Measurements from ENCODE around the gene LGMN. TPM values are rescaled to one million over a fixed set of nuclear protein-coding genes. Genes with fewer than 3 reads are reported as not detected.
A peak's percentile ranks its signal among the peaks of the same experiment; 100 is the strongest.

LGMN gene
- polyA plus RNA-seq, 3 donors = 1.7 to 3.3 (median 2.9) TPM

DNA sequence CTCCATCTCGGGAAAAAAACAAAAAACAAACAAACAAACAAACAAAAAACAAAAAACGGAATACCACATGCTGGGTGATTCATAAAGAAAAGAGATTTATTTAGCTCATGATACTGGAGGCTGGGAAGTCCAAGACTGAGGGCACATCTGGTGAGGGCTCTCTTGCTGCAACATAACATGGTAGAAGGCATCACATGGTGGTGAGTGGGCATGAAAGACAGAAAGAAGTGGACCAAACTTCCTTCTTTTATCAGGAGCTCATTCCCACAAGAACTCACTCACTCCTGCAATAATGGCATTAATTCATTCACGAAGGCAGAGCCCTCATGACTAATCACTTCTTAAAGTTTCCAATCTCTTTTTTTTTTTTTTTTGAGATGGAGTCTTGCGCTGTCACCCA lies 8.0 kb upstream of the LGMN start:
- no peak overlapping the region for H3K4me3 ChIP-seq (replicated peaks in 1 of 3; ENCODE audit: low read depth in 2 of 3, low read length in 3 of 3)
- H4K20me1 ChIP-seq (ENCODE audit: insufficient read depth, low read length) = no peaks in the 10 kb centered on the region
- peaks cover 0 to under 1% of the 10 kb centered on the region in 2 donors for H3K27me3 ChIP-seq (ENCODE audit: control insufficient read depth in 2 of 2, insufficient read depth in 2 of 2, low read length in 2 of 2)
- H3K4me1 Mint-ChIP-seq = peaks cover 12% of the 10 kb centered on the region
- peaks cover 3 to 10% of the 10 kb centered on the region in 2 donors for H3K4me1 ChIP-seq (ENCODE audit: control insufficient read depth in 1 of 2, insufficient read depth in 2 of 2, low read length in 2 of 2)
- no peak for TF ChIP-seq CTCF (IDR thresholded peaks at IDR 0.05)
- no peak overlapping the region for H3K27ac ChIP-seq (ENCODE audit: low read depth in 1 of 2, low read length in 2 of 2)
- H3K36me3 ChIP-seq (replicated peaks in 1 of 2; ENCODE audit: control insufficient read depth in 1 of 2, insufficient read depth in 2 of 2, low read length in 2 of 2) = no peaks in the 10 kb centered on the region
- H2AFZ ChIP-seq (ENCODE audit: insufficient read depth, low read depth, low read length, poor library complexity, severe bottlenecking) = no peak overlapping the region
- H3K79me2 ChIP-seq (ENCODE audit: insufficient read depth, low read length) = no peaks in the 10 kb centered on the region
- intact Hi-C loops (cut with micrococcal nuclease) = no loop called here
- peaks cover 7 to 21% of the 10 kb centered on the region in 2 donors for H3K9me3 ChIP-seq (replicated peaks in 1 of 2; ENCODE audit: control insufficient read depth in 1 of 2, insufficient read depth in 1 of 2, low read length in 2 of 2)
- H3K9ac ChIP-seq (ENCODE audit: insufficient read depth, low read length, poor library complexity, severe bottlenecking) = no peak overlapping the region
- 92% methylated on average over 2 of the region's 4 CpGs for WGBS (ENCODE audit: insufficient coverage)
- peaks cover 14 to 41% (median 35%) of the 10 kb centered on the region in 7 donors for H3K9me3 Mint-ChIP-seq
- no peak overlapping the region for H3K4me2 ChIP-seq (replicated peaks; ENCODE audit: extremely low read depth, low read length, poor library complexity, severe bottlenecking)
- peaks cover 1 to 15% (median 4%) of the 10 kb centered on the region in 3 donors for H3K27me3 Mint-ChIP-seq (ENCODE audit: low read depth in 3 of 3)
- no peak overlapping the region for H3K27ac Mint-ChIP-seq
- peak in 1 of 3 donors; percentile 67 for DNase-seq
- H3K36me3 Mint-ChIP-seq = peaks cover 8 to 9% of the 10 kb centered on the region in 2 donors
- H3K4me3 Mint-ChIP-seq = no peak overlapping the region

- no peaks in the 10 kb centered on the region for H4K20me1 ChIP-seq (ENCODE audit: insufficient read depth, low read length)
- peaks cover 8 to 9% of the 10 kb centered on the region in 2 donors for H3K36me3 Mint-ChIP-seq
- no peak for TF ChIP-seq CTCF (IDR thresholded peaks at IDR 0.05)
- peaks cover 7 to 21% of the 10 kb centered on the region in 2 donors for H3K9me3 ChIP-seq (replicated peaks in 1 of 2; ENCODE audit: control insufficient read depth in 1 of 2, insufficient read depth in 1 of 2, low read length in 2 of 2)
- H3K79me2 ChIP-seq (ENCODE audit: insufficient read depth, low read length) = no peaks in the 10 kb centered on the region
- H3K36me3 ChIP-seq (replicated peaks in 1 of 2; ENCODE audit: control insufficient read depth in 1 of 2, insufficient read depth in 2 of 2, low read length in 2 of 2) = no peaks in the 10 kb centered on the region
- H3K9me3 Mint-ChIP-seq = peaks cover 14 to 43% (median 38%) of the 10 kb centered on the region in 7 donors
- peaks cover 19% of the 10 kb centered on the region for H3K4me1 Mint-ChIP-seq
- no peak overlapping the region for H3K9ac ChIP-seq (ENCODE audit: insufficient read depth, low read length, poor library complexity, severe bottlenecking)
- DNase-seq = peak in 1 of 3 donors; percentile 26
- H3K4me1 ChIP-seq (ENCODE audit: control insufficient read depth in 1 of 2, insufficient read depth in 2 of 2, low read length in 2 of 2) = peaks cover 7 to 12% of the 10 kb centered on the region in 2 donors
- H3K4me2 ChIP-seq (replicated peaks; ENCODE audit: extremely low read depth, low read length, poor library complexity, severe bottlenecking) = no peak overlapping the region
- no peak overlapping the region for H2AFZ ChIP-seq (ENCODE audit: insufficient read depth, low read depth, low read length, poor library complexity, severe bottlenecking)
- no peak overlapping the region for H3K4me3 Mint-ChIP-seq
- intact Hi-C loops (cut with micrococcal nuclease) = no loop called here
- H3K27ac ChIP-seq (ENCODE audit: low read depth in 1 of 2, low read length in 2 of 2) = no peak overlapping the region
- peak overlapping the region in 2 of 7 donors; percentile 72 to 73 for H3K27ac Mint-ChIP-seq
- peaks cover 5 to 19% (median 9%) of the 10 kb centered on the region in 3 donors for H3K27me3 Mint-ChIP-seq (ENCODE audit: low read depth in 3 of 3)
- WGBS (ENCODE audit: insufficient coverage) = 100% methylated on average over 2 of the region's 3 CpGs
- peaks cover 5 to 10% of the 10 kb centered on the region in 2 donors for H3K27me3 ChIP-seq (ENCODE audit: control insufficient read depth in 2 of 2, insufficient read depth in 2 of 2, low read length in 2 of 2)
- H3K4me3 ChIP-seq (replicated peaks in 1 of 3; ENCODE audit: low read depth in 2 of 3, low read length in 3 of 3) = no peak overlapping the region
Observed at GRCh38 chr14:92755495-92755894, 7.1 kb upstream of the LGMN start.
